Measurements from ENCODE around the gene MMP14. TPM values are rescaled to one million over a fixed set of nuclear protein-coding genes. Genes with fewer than 3 reads are reported as not detected.
"Not testable (repeated sequence)": the region's sequence is repeated elsewhere in the genome, so short reads cannot be mapped to it uniquely, and the experiment has no call there.

Gene MMP14
- polyA plus RNA-seq, 3 donors from 2014 or later = not detected

DNA sequence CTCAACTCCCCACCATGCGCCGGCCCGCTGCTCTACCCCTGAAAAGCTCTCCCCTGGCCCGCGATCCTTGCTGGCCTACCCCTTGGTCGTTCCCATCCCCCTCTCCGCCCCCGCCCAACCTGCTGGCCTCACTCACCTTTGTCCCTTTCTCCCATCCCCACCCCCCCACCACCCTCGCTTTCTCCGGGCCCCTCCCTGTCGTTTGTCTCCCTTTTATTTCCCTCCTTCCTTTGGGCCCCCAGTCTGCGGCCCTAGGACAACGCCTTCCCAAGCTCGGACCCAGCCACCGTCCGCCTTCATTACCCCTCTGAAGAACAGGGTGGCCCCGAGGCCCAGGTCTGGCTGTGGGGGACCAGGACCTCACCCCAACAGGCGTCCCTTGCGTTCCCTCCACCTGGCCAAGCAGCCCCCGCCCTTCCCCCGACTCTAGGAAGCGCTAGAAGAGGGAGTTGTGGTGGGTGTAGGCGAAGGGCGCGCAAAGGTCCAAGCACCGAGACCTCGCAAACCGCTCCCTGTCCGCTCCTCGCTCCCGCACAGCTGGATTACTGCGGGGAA lies 14.3 kb upstream of the MMP14 start:
- H3K9me3 Mint-ChIP-seq = no peaks in the 10 kb centered on the region
- H3K36me3 Mint-ChIP-seq = no peaks in the 10 kb centered on the region
- peak overlapping the region in 2 of 5 donors; percentile 21 to 33 for H3K4me3 Mint-ChIP-seq
- peaks cover 9% of the 10 kb centered on the region in 2 donors for H3K4me1 Mint-ChIP-seq
- DNase-seq = no peak
- H3K27me3 Mint-ChIP-seq (ENCODE audit: low read depth in 3 of 3) = peaks cover 9 to 27% (median 16%) of the 10 kb centered on the region in 3 donors
- no peak overlapping the region for H3K27ac Mint-ChIP-seq

GRCh38 chr14:22822571-22823098 lies 13.8 kb upstream of the MMP14 start:
- Mint-ChIP-seq H3K4me3 (peak overlapping the region; percentile 24 to 75 (median 54)), H3K36me3 (no peaks in the 10 kb centered on the region), H3K9me3 (no peaks in the 10 kb centered on the region), H3K27ac (no peak overlapping the region), H3K4me1 (peaks cover 9% of the 10 kb centered on the region in 2 donors), H3K27me3 (ENCODE audit: low read depth in 3 of 3) (peaks cover 9 to 27% (median 16%) of the 10 kb centered on the region in 3 donors)
- DNase-seq = peak; percentile 57 to 62 (median 59)

GRCh38 chr14:22824711-22825359 lies 11.6 kb upstream of the MMP14 start:
- no peak for DNase-seq
- no peaks in the 10 kb centered on the region for H3K36me3 Mint-ChIP-seq

DNA sequence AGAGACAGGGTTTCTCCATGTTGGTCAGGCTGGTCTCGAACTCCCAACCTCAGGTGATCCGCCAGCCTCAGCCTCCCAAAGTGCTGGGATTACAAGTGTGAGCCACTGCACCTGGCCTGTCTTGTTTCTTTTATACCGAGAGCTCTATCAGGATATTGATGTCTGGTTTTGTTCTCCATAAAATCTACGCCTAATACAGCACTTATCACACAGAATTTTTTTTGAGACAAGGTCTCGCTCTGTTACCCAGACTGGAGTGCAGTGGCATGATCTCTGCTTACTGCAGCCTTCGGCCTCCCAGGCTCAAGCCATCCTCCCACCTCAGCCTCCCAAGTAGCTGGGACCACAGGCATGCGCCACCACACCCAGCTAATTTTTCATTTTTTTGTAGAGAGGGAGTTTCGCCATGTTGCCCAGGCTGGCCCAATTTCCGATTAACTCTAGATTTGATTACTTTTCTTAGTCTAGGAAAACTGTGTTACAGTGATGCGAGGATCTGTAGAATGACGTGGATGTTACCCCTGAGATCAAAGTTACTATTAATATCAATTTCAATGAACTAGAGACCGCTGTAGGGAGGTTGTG lies 7.2 kb upstream of the MMP14 start:
- Mint-ChIP-seq H3K27ac (peak overlapping the region; percentile 88 to 93 (median 91)), H3K27me3 (ENCODE audit: low read depth in 3 of 3) (peaks cover 8 to 17% (median 10%) of the 10 kb centered on the region in 3 donors), H3K4me1 (peaks cover 19 to 20% of the 10 kb centered on the region in 2 donors), H3K4me3 (peak overlapping the region; percentile 82 to 93 (median 90)), H3K36me3 (peaks cover 9 to 19% (median 11%) of the 10 kb centered on the region in 3 donors)
- not testable (repeated sequence) for H3K9me3 Mint-ChIP-seq, DNase-seq

More at GRCh38 chr14:22824711-22825359, 11.6 kb upstream of the MMP14 start:
- no peaks in the 10 kb centered on the region for H3K9me3 Mint-ChIP-seq
- peaks cover 12 to 25% (median 15%) of the 10 kb centered on the region in 3 donors for H3K27me3 Mint-ChIP-seq (ENCODE audit: low read depth in 3 of 3)
- no peak overlapping the region for H3K4me3 Mint-ChIP-seq
- H3K27ac Mint-ChIP-seq = no peak overlapping the region
- H3K4me1 Mint-ChIP-seq = peaks cover 16 to 17% of the 10 kb centered on the region in 2 donors

DNA sequence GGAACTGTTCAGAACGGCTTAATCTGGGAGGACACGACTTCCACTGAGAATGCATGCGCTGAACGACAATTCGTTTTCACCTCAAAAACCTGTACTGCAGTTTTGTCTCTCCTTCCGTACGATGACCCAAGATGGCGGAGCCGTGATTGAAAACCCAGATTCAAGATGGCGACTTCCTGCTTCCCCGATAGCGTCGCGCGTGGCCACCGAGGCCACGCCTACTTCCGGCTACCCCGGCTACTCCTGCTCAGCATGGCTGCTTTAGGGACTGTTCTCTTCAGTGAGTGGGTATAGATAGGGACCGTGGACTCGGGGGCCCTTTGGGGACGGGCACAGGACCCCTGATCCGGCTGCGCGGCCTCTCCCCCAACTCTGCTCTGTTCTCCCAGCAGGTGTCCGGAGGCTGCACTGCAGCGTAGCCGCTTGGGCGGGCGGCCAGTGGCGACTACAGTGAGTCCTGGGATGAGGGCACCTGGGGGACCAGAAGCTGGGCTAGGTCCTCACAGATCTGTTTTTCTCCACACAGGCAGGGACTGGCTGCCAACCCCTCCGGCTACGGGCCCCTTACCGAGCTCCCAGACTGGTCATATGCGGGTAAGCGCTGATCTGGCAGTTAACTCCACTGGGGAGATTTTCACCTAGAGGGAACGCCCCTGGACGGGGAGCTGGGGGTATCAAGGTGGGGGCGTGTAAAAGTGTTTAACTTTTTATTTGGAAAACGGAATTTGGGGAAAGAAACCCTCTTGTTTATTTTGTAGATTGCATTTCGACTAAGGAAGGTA lies 6.5 kb upstream of the MMP14 start, which contains the start of gene MRPL52:
TSS of gene MRPL52 (plus strand) at position 227 of the 782 bp plus-strand sequence. CDS start at position 253, 26 bp downstream.
- peak; percentile 82 to 85 (median 85) for DNase-seq
- Mint-ChIP-seq H3K4me1 (peaks cover 19 to 20% of the 10 kb centered on the region in 2 donors), H3K27me3 (ENCODE audit: low read depth in 3 of 3) (peaks cover 5 to 13% (median 7%) of the 10 kb centered on the region in 3 donors), H3K36me3 (peaks cover 9 to 23% (median 15%) of the 10 kb centered on the region in 3 donors), H3K9me3 (no peaks in the 10 kb centered on the region), H3K4me3 (peak within 1 kb of the TSS; percentile 82 to 93 (median 90)), H3K27ac (peak within 1 kb of the TSS; percentile 88 to 93 (median 91))

DNA sequence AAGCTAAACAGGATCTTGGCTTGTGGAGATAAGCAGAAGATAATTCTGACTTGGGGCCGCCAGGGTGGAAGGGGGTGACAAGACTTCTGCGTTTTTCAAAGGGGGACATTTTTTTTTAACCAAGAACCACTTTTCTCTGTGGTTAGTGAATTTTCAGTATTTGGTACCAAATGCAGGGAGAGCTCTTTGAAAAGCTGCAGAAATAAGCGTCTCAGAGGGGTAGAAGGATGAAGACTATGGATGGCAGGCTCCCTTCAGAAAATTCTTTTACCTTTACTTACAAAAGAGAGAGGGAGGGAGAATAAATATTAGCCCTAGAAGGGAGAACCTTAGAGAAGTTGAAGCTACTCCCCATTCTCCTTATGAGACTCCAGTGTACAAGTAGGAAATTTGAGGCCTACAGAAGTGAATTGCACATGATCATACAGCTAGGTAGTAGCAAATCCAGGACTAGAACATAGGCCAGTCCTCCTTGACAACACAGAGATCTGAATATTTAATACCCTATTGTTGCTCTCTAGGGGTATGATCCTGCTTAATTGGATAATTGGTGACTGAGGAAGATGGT lies 5.9 kb upstream of the MMP14 start:
- H3K27ac Mint-ChIP-seq = peak overlapping the region; percentile 88 to 93 (median 91)
- peaks cover 19 to 20% of the 10 kb centered on the region in 2 donors for H3K4me1 Mint-ChIP-seq
- peak overlapping the region; percentile 82 to 93 (median 90) for H3K4me3 Mint-ChIP-seq
- H3K27me3 Mint-ChIP-seq (ENCODE audit: low read depth in 3 of 3) = peaks cover 3 to 10% (median 5%) of the 10 kb centered on the region in 3 donors
- peaks cover 11 to 30% (median 22%) of the 10 kb centered on the region in 3 donors for H3K36me3 Mint-ChIP-seq
- H3K9me3 Mint-ChIP-seq = no peaks in the 10 kb centered on the region
- DNase-seq = no peak

DNA sequence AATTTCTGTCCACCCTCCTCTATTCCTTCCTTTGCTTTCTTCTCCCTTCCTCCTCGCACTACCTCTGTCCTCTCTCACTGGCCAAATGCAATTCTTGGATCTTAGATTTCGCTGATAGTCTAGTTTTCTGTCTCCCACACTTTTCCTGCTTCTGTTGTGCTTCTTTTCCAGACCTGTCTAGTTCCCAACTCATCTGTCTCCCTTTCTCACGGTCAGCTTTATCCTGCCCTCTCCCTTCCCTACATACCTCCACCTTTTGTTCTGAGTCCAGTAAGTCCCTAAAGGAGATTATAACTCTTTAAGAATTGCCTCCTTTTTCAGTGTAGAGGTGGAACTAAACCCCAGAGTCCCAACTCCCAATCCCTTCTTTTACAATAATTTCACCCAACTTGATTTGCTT lies 880 bp upstream of the MMP14 start:
- Mint-ChIP-seq H3K4me1 (peaks cover 12 to 13% of the 10 kb centered on the region in 2 donors), H3K36me3 (peaks cover 13 to 32% (median 26%) of the 10 kb centered on the region in 3 donors), H3K9me3 (peaks cover 0 to 1% (median 0%) of the 10 kb centered on the region in 6 donors), H3K27ac (peak overlapping the region in 1 of 6 donors; percentile 61), H3K4me3 (no peak overlapping the region), H3K27me3 (ENCODE audit: low read depth in 3 of 3) (peaks cover 13 to 23% (median 16%) of the 10 kb centered on the region in 3 donors)
- no peak for DNase-seq

DNA sequence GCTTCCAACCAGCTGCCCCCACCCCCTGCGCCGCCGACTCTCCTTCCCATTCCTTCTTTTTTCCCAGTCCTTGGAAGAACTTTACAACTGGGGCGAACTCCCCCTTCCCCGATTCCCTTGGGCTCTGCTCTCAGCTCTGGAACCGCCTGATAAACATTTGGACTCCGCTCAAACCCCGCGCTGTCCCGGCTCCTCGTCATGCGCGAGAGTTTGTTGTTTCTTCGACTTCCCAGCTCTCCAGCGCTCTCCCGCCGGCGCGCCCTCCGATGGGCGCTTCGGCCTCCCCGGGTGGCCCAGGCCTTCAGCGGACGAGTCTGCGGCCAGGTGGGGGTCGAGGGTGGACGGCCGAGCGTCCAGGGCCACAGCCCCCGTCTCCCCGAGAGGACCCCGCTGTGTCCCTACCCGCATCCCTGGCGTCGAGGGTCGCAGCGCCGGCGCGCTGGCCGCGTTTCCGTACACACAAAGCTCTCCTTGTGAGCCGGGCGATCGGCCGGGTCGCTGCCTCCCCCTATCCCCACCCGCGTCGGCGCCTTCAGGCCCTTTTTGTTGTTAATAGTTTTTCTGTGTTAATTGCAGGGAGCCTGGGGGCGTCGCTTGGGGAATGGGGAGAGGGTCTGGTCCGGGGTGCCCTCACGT lies 847 bp downstream of the MMP14 start:
- peaks cover 5 to 21% (median 19%) of the 10 kb centered on the region in 3 donors for H3K36me3 Mint-ChIP-seq
- H3K27ac Mint-ChIP-seq = peak overlapping the region in 1 of 6 donors; percentile 48
- H3K4me1 Mint-ChIP-seq = peaks cover 5 to 7% of the 10 kb centered on the region in 2 donors
- H3K4me3 Mint-ChIP-seq = peak overlapping the region; percentile 55 to 77 (median 68)
- H3K27me3 Mint-ChIP-seq (ENCODE audit: low read depth in 3 of 3) = peaks cover 13 to 30% (median 18%) of the 10 kb centered on the region in 3 donors
- H3K9me3 Mint-ChIP-seq = peaks cover 0 to 3% (median 0%) of the 10 kb centered on the region in 6 donors
- DNase-seq = no peak

DNA sequence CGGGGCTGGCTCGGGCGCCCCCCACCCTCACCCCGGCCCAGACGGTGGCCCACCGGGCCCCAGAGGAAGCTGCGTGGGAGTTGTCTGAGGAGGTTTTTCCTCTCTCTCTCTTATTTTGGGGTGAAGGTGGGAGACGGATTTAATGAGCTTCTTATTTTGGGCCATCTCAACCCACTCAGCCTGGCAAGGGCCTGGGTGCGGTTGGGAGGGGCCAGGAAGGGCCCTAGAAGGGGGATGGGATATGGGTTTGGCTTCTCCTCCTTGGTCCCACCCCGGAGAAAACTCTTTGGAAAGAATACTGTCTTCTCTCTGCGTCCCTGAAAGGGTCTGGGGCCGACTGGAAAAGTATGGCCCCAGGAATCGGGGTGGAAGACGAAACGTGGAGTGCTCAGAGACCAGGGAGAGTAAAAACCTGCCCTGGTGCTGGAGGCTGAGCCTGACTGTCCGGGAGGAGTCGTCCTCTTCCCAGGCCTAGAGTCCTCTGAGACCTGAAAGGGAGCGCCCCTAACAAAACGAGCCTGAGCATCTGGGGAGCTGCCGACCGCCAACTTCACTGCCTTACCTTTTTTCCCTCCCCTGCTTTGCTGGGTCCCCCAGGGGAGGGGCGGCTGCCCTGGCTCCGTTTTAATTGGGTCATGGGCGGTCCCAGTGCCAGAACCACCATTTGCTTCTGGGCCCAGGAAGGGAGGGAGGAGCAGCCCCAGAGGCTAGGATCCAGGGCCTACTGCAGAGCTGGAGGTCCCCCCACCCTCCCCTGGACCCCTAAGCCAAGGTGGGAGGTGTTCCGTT lies 1.6 kb downstream of the MMP14 start:
- H3K4me1 Mint-ChIP-seq = peaks cover 5 to 7% of the 10 kb centered on the region in 2 donors
- peaks cover 0 to 3% (median 0%) of the 10 kb centered on the region in 6 donors for H3K9me3 Mint-ChIP-seq
- H3K4me3 Mint-ChIP-seq = peak overlapping the region in 1 of 5 donors; percentile 13
- H3K27me3 Mint-ChIP-seq (ENCODE audit: low read depth in 3 of 3) = peaks cover 13 to 30% (median 17%) of the 10 kb centered on the region in 3 donors
- peaks cover 5 to 21% (median 19%) of the 10 kb centered on the region in 3 donors for H3K36me3 Mint-ChIP-seq
- no peak overlapping the region for H3K27ac Mint-ChIP-seq
- no peak for DNase-seq

- H3K4me1 Mint-ChIP-seq = peaks cover 5 to 7% of the 10 kb centered on the region in 2 donors
- peaks cover 0 to 3% (median 0%) of the 10 kb centered on the region in 6 donors for H3K9me3 Mint-ChIP-seq
- H3K4me3 Mint-ChIP-seq = peak overlapping the region in 1 of 5 donors; percentile 37
- no peak overlapping the region for H3K27ac Mint-ChIP-seq
- peaks cover 5 to 18% (median 15%) of the 10 kb centered on the region in 3 donors for H3K36me3 Mint-ChIP-seq
- peaks cover 13 to 30% (median 17%) of the 10 kb centered on the region in 3 donors for H3K27me3 Mint-ChIP-seq (ENCODE audit: low read depth in 3 of 3)
- no peak for DNase-seq
Observed at GRCh38 chr14:22838631-22839041, 2.3 kb downstream of the MMP14 start.

DNA sequence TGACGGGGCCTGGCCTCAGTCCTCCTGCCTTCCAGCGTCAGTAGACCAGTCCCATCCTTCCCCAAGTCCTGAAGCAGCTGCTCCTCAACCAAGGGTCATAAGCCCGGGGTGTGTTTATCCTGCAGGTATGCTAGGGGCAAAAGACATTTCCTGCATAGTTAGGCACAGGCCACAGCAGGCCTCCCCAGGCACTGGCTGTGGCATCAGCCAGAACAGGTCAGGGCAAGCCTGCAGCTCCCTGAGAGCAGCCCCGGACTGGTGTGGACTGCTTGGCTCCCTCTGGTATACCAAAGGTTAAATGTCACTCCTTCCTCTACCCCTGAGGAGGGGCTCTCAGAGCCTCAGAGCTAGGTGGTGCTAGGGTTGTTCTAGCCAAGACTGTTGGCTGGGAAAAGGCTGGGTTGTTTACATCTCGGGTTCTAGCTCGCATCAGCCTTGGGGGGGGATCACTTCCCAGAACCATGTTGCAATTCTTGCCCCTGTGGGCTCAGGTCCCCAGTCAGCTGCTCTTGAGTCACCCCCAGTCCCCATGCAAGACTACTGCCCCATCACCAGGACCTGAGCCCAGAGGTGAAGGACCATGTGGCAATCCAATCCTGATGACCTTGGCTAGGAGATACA lies 2.9 kb downstream of the MMP14 start:
- H3K27me3 Mint-ChIP-seq (ENCODE audit: low read depth in 3 of 3) = peaks cover 13 to 30% (median 16%) of the 10 kb centered on the region in 3 donors
- H3K4me3 Mint-ChIP-seq = peak overlapping the region in 1 of 5 donors; percentile 37
- DNase-seq = no peak
- peaks cover 5 to 7% of the 10 kb centered on the region in 2 donors for H3K4me1 Mint-ChIP-seq
- no peak overlapping the region for H3K27ac Mint-ChIP-seq
- H3K9me3 Mint-ChIP-seq = peaks cover 0 to 3% (median 0%) of the 10 kb centered on the region in 6 donors
- H3K36me3 Mint-ChIP-seq = peaks cover 5 to 14% (median 13%) of the 10 kb centered on the region in 3 donors

All from immature natural killer cell (primary cell).